Psoas muscle (tissue), 8 donors: Measurements from ENCODE around the gene OCIAD2. TPM values are rescaled to one million over a fixed set of nuclear protein-coding genes. Genes with fewer than 3 reads are reported as not detected.

ENCODE experiments used
- ATAC-seq, 4 donors: fragments of 200-7000 bp; cut with Tn5 transposase; one replicate each; pipeline ENCODE4 v1.9.1; 2020; ENCODE audit warnings: moderate library complexity in 3 of 4, mild to moderate bottlenecking in 2 of 4
- DNase-seq, 2 donors: peaks; one replicate each; pipeline ENCODE4 v3.0.0-alpha.2; 2020
- H3K27ac ChIP-seq: fragments of 200-600 bp; one replicate; pipeline ENCODE4 v1.8.0; 2022
- H3K27me3 ChIP-seq, 3 donors: fragments of 200-600 bp in 1 of 3; one replicate each; pipeline versions ENCODE4 v1.6.1 to v1.8.0; 2013 to 2022; ENCODE audit warnings: low read length in 2 of 3, mild to moderate bottlenecking in 2 of 3, moderate library complexity in 1 of 3; ENCODE audit not compliant: insufficient read depth in 3 of 3
- H3K36me3 ChIP-seq, 2 donors: fragments of 200-600 bp in 1 of 2; one replicate each; pipeline versions ENCODE4 v1.6.1 to v1.8.0; 2013 to 2022; ENCODE audit warnings: low read depth in 1 of 2, mild to moderate bottlenecking in 1 of 2, moderate library complexity in 1 of 2; ENCODE audit not compliant: insufficient read depth in 1 of 2
- H3K4me1 ChIP-seq: fragments of 200-600 bp; one replicate; pipeline ENCODE4 v1.8.0; 2022
- H3K4me3 ChIP-seq: fragments of 200-600 bp; one replicate; pipeline ENCODE4 v1.8.0; 2022; ENCODE audit warnings: mild to moderate bottlenecking
- H3K9me3 ChIP-seq: fragments of 200-600 bp; one replicate; pipeline ENCODE4 v1.8.0; 2022
- CTCF ChIP-seq: fragments of 200-600 bp; IDR thresholded peaks from one replicate; pipeline ENCODE4 v1.8.0; 2022; ENCODE audit warnings: antibody characterized with exemption
- WGBS, 3 donors: extraction: QIAGEN DNeasy Blood & Tissue Kit; methylation state at CpG; one replicate each; pipeline versions ENCODE4 v1.1.6 to v1.1.7; 2013; 5-methylcytosine and 5-hydroxymethylcytosine counted together
- intact Hi-C, 2 donors: fragments of 100-400 bp; cut with DNase I; formaldehyde crosslinking; loops; one replicate each; pipeline versions ENCODE4 v1.11.0 to v1.14.2; 2022
- polyA plus RNA-seq, 3 donors: library from polyadenylated mRNA; stranded (reverse); fragments of 200-250 nt; gene quantifications; one replicate each; pipeline ENCODE4 v1.2.3, GENCODE V29; 2013
- total RNA-seq, 4 donors: library from RNA; stranded (reverse); fragmentation: NEBNext Ultra II Directional in 2 of 4; extraction: Animal tissue kit (Norgen Biotek cat#: 25700) in 2 of 4; gene quantifications; one replicate each; pipeline versions ENCODE4 v1.2.1 to v1.2.4, GENCODE V29; 2021 to 2023
- donor health status: healthy with polysubstance abuse.
- donor health status: DM: no; HTN: no; CAD: no; lungs with moderate emphysema.
- donor health status: Bipolar disorder and iron deficiency.
- donor health status: healthy.
- donor health status: DM: yes; HTN: yes; CAD: no.
- donor health status: DM: no; HTN: no; CAD: no.
- donor health status: DM: no; HTN: no; CAD: no.
- donor health status: DM: yes; HTN: yes; CAD: no.

OCIAD2 gene
- total and polyA plus RNA-seq, 7 donors: 2.1 to 9.7 (median 7.8) TPM

- Histone ChIP-seq H3K27me3 (peaks cover 0 to 8% (median 2%) of the 10 kb centered on the region in 3 donors), H3K36me3 (no peaks in the 10 kb centered on the region), H3K4me3 (no peak overlapping the region), H3K9me3 (no peaks in the 10 kb centered on the region), H3K27ac (no peak overlapping the region), H3K4me1 (no peaks in the 10 kb centered on the region)
- 97 to 99% (median 98%) methylated on average over 4 of the region's 4 CpGs for WGBS, 3 donors
- no peak for ATAC-seq
- no peak for DNase-seq
- intact Hi-C loops: no loop called here
- no peak for TF ChIP-seq CTCF
Observed at GRCh38 chr4:48901196-48901595, 5.4 kb downstream of the OCIAD2 start.

- Histone ChIP-seq H3K9me3 (no peaks in the 10 kb centered on the region), H3K4me1 (no peaks in the 10 kb centered on the region), H3K27ac (no peak overlapping the region), H3K27me3 (no peaks in the 10 kb centered on the region), H3K36me3 (no peaks in the 10 kb centered on the region), H3K4me3 (no peak overlapping the region)
- TF ChIP-seq CTCF: no peak
- DNase-seq (no peak), ATAC-seq (no peak)
- intact Hi-C loops: no loop called here
- WGBS, 3 donors: 81 to 86% (median 83%) methylated on average over 4 of the region's 4 CpGs
Observed at GRCh38 chr4:48899950-48900349, 6.6 kb downstream of the OCIAD2 start.

- no peaks in the 10 kb centered on the region for H3K4me1 ChIP-seq
- WGBS, 3 donors: 63 to 85% (median 63%) methylated on average over 1 of the region's 1 CpG
- H3K27ac ChIP-seq: no peak overlapping the region
- intact Hi-C loops: no loop called here
- no peak for TF ChIP-seq CTCF
- H3K36me3 ChIP-seq: no peaks in the 10 kb centered on the region
- no peaks in the 10 kb centered on the region for H3K9me3 ChIP-seq
- no peak overlapping the region for H3K4me3 ChIP-seq
- ATAC-seq: no peak
- DNase-seq: no peak
- no peaks in the 10 kb centered on the region for H3K27me3 ChIP-seq
Observed at GRCh38 chr4:48899432-48899749, 7.2 kb downstream of the OCIAD2 start.

- H3K4me1 ChIP-seq: no peaks in the 10 kb centered on the region
- H3K9me3 ChIP-seq: no peaks in the 10 kb centered on the region
- no peak for ATAC-seq
- intact Hi-C loops: no loop called here
- DNase-seq: no peak
- no peaks in the 10 kb centered on the region for H3K36me3 ChIP-seq
- H3K4me3 ChIP-seq: no peak overlapping the region
- no peak overlapping the region for H3K27ac ChIP-seq
- no peak for TF ChIP-seq CTCF
- WGBS, 3 donors: 85 to 87% (median 85%) methylated on average over 5 of the region's 5 CpGs
- no peaks in the 10 kb centered on the region for H3K27me3 ChIP-seq
Observed at GRCh38 chr4:48898733-48899431, 7.7 kb downstream of the OCIAD2 start.

- Histone ChIP-seq H3K27me3 (no peaks in the 10 kb centered on the region), H3K9me3 (no peaks in the 10 kb centered on the region), H3K4me3 (no peak overlapping the region), H3K36me3 (no peaks in the 10 kb centered on the region), H3K4me1 (no peaks in the 10 kb centered on the region), H3K27ac (no peak overlapping the region)
- 74 to 84% (median 79%) methylated on average over 3 of the region's 3 CpGs for WGBS, 3 donors
- no peak for TF ChIP-seq CTCF
- DNase-seq: no peak
- intact Hi-C loops: no loop called here
- no peak for ATAC-seq
Observed at GRCh38 chr4:48896845-48897244, 9.7 kb downstream of the OCIAD2 start.
